Suppressor macrophage (primary cell): ENCODE data around the gene WDR45B.

ENCODE experiments used
- DNase-seq, 4 experiments: peaks; one replicate each; pipeline ENCODE4 v3.0.0-alpha.2; 2020 to 2022

Gene WDR45B

GRCh38 chr17:82677353-82677925 is 29.2 kb upstream of the WDR45B start:
- DNase-seq: no peak

GRCh38 chr17:82675476-82676245 is 27.4 kb upstream of the WDR45B start:
- DNase-seq: no peak

- no peak for DNase-seq
Observed at GRCh38 chr17:82674656-82675475, 26.6 kb upstream of the WDR45B start.

- DNase-seq: no peak
Observed at GRCh38 chr17:82670661-82671450, 22.6 kb upstream of the WDR45B start.

GRCh38 chr17:82668631-82669099 is 20.4 kb upstream of the WDR45B start:
- DNase-seq: peak; percentile 87 to 94 (median 90)

GRCh38 chr17:82668024-82668630 is 19.9 kb upstream of the WDR45B start:
- no peak for DNase-seq

- DNase-seq: no peak
Observed at GRCh38 chr17:82667668-82668000, 19.4 kb upstream of the WDR45B start.

- DNase-seq: no peak
Observed at GRCh38 chr17:82666931-82667667, 18.9 kb upstream of the WDR45B start.

- no peak for DNase-seq
Observed at GRCh38 chr17:82665891-82666290, 17.6 kb upstream of the WDR45B start.

- DNase-seq: no peak
Observed at GRCh38 chr17:82665217-82665616, 17.0 kb upstream of the WDR45B start.

- DNase-seq: no peak
Observed at GRCh38 chr17:82664701-82665182, 16.5 kb upstream of the WDR45B start.

- no peak for DNase-seq
Observed at GRCh38 chr17:82664276-82664575, 16.0 kb upstream of the WDR45B start.

GRCh38 chr17:82663381-82664275 is 15.4 kb upstream of the WDR45B start:
- DNase-seq: no peak

GRCh38 chr17:82662711-82663261 is 14.5 kb upstream of the WDR45B start:
- DNase-seq: no peak

- no peak for DNase-seq
Observed at GRCh38 chr17:82661717-82662683, 13.8 kb upstream of the WDR45B start.

GRCh38 chr17:82659886-82660285 is 11.6 kb upstream of the WDR45B start:
- DNase-seq: no peak

GRCh38 chr17:82658796-82659452 is 10.7 kb upstream of the WDR45B start:
- DNase-seq: no peak

GRCh38 chr17:82658331-82658730 is 10.1 kb upstream of the WDR45B start:
- no peak for DNase-seq
